D721Med (cell line): Measurements from ENCODE around the gene SKOR1.

ENCODE experiments used
- DNase-seq: peaks from one replicate; pipeline ENCODE4 v3.0.0; 2011; ENCODE audit warnings: low spot score; ENCODE audit not compliant: insufficient read length
- FAIRE-seq: peaks from 2 replicates; lab custom pipeline; 2011; peaks lifted over from hg19 to GRCh38; lab: Jason Lieb, UNC
- TF ChIP-seq, protein P1 (sequence below): IDR thresholded peaks from 2 replicates; pipeline ENCODE4 v1.5.1; 2012; ENCODE audit warnings: mild to moderate bottlenecking, control low read depth; ENCODE audit not compliant: insufficient read depth; ENCODE audit errors: missing control alignments

Gene SKOR1

DNA sequence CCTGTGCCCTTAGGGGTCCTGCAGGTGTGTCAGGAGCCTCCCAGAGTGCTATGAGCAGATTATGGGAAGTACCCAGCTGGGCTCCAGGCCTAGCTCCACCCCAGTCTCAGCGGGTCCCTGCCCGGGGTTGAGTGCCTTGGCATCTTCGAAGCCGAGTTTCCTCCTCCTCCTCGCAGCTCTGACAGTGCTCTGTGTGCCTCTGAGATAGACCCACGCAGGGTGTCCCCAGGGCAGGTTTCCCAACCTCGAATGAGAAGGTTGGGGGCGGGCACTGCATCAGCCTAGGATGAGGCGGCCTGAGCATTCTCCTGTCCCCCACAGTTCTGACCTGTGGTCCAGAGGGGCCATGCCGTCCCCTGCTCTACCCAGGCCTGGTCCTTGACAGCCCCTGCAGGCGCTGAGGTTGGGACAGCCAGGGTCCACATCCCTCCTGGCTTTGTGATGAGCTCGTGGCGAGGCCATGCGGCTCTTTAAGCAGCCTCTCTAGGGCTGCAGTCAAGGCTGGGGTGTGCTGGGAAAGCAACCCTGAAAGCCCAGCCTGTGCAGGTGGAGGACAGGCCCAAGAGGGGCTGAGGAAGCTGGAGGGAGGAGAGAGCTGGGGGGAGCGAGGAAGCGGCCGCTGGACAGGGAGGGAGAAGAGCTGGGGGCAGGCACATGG, 20.2 kb upstream of the SKOR1 start:
- TF ChIP-seq, protein P1, sequence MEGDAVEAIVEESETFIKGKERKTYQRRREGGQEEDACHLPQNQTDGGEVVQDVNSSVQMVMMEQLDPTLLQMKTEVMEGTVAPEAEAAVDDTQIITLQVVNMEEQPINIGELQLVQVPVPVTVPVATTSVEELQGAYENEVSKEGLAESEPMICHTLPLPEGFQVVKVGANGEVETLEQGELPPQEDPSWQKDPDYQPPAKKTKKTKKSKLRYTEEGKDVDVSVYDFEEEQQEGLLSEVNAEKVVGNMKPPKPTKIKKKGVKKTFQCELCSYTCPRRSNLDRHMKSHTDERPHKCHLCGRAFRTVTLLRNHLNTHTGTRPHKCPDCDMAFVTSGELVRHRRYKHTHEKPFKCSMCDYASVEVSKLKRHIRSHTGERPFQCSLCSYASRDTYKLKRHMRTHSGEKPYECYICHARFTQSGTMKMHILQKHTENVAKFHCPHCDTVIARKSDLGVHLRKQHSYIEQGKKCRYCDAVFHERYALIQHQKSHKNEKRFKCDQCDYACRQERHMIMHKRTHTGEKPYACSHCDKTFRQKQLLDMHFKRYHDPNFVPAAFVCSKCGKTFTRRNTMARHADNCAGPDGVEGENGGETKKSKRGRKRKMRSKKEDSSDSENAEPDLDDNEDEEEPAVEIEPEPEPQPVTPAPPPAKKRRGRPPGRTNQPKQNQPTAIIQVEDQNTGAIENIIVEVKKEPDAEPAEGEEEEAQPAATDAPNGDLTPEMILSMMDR = no peak
- FAIRE-seq (no peak), DNase-seq (no peak)

DNA sequence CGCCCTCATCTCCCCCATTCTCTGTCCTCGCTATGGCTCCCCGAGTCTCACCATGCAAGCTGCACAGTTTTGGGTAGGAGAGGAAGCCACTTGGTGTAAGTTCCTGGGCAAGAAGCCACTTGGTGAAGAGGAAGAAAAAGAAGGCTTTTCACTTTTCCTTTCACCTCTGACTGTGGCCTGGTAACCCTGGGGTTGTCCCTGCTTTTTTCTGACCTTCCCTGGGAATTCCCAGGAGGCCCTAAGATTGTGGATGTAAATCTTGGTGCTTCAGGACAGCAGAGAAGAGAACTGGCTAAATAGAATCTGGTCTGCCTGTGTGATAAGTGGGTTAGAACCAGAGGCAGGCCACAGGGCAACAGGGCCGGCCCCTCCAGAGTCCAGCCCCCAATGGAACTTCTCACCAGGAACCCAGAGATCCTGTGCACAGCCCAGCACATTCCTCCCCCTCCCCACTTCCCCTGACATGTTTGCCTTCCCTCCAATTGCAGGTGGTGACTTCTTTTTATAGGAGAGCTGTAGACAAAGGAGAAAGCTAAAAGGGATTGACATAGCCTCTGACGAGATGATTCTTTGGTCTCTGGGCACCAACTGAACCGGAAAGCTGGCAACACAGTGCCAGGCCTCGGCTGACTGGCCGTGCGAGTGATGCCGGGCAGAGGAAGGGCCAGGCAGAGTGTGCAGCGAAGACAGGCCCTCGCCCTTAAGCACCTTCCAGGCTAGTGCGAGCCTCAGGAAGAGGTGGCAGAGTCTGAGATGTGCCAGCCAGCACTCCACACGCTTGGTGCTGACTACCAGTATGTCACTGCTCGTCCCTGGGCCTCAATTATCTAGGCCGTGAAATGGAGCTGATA, 19.4 kb upstream of the SKOR1 start:
- TF ChIP-seq, protein P1 = no peak
- no peak for DNase-seq
- no peak for FAIRE-seq

DNA sequence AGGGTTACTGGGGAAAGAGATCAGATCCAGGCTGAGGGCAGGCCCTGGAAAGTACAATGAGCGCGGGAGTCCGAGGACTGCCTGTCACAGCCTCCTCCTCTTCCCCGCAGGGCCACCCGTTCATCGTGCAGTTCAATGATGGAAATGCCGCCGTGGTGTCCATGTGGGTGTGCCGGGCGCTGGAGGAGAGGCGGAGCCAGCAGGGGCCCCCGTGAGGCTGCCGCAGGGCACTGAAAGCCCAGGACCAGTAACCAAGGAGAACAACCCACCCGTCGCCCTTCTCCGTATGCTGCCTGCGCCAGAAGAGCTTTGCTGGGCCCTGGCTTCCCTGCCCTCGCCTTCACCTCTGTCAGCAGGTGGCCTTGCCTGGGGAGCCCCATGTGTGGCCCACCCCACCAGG, 18.8 kb upstream of the SKOR1 start:
- no peak for FAIRE-seq
- no peak for DNase-seq
- TF ChIP-seq, protein P1 = no peak

DNA sequence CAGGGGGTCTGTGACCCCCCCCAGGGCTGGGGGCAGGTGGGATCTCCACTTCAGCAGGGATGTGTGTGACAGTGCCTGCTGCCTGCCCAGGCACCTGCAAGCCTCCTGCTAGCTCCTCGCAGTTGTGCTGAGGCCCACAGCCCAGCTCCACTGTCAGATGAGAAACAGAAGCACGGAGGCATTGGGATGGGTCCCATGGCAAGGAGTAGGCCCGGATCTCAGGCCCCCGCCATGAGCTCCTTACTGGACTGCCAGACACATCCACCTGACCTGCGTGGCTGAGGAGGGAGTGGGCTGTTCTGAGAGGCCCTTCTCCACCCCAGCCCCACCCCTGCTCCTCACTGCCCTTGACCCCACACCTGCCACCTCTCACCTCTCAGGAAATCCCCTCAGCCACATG, 18.2 kb upstream of the SKOR1 start:
- DNase-seq = no peak
- TF ChIP-seq, protein P1 = no peak
- no peak for FAIRE-seq

DNA sequence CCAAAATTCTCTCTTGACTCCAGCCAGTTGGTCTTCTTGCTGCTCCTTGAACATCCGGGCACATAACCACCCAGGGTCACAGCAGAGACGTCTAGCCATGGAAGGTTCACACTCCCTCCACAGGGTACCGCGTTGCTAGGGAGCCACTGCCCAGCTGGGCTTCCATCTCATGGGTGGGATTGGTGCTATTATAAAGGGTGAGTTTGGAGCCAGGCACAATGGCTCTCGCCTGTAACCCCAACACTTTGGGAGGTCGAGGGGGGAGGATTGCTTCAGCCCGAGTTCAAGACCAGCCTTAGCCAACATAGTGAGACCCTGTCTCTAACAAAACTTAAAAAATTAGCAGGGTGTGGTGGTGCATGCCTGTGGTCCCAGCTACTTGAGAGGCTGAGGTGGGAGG, 17.5 kb upstream of the SKOR1 start:
- FAIRE-seq (no peak), DNase-seq (no peak)
- TF ChIP-seq, protein P1 = no peak

DNA sequence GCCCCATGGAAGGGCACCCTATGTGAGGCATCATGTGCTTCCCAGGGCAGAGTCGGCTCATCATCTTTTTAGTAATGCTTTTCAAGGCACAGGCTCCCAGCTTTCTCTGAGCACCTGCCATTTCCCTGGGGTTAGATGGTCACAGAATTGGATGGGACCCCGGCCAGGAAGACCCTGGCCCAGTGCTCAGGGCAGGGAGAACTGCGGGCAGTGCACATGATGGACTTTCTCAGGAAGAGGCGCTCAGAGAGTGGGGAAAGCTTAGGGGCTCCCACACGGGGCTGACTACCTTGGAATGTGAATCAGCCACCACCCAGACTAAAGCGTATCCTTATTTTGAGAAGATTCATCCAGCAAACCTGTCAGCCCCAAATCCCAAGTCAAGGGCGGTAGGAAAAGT, 16.5 kb upstream of the SKOR1 start:
- FAIRE-seq = no peak
- DNase-seq = no peak
- TF ChIP-seq, protein P1 = no peak

DNA sequence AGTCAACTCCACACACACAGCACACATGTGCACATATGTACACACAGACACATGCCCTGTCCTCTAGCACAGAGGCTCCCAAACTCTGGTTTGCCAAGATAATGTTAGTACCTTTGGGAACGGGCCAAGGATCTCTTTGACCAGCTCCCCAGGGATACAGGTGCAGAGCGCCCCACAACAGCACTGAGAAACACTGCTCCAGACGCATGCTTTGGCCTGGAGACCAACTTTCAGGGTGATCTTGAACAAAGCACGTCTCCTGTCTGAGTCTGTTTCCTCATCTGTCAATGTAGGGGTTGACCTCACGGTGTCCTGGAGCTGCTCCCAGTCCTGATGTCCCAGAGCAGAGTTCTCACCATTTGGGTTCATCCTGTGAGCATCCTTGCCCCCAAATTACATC, 15.9 kb upstream of the SKOR1 start:
- DNase-seq (no peak), FAIRE-seq (no peak)
- TF ChIP-seq, protein P1 = no peak
